Measurements from ENCODE around the gene COL4A4.

Gene COL4A4

GRCh38 chr2:227160164-227160563 lies 3.8 kb downstream of the COL4A4 start:
- no peak for FAIRE-seq

GRCh38 chr2:227154986-227155774 lies 8.8 kb downstream of the COL4A4 start:
- FAIRE-seq, result no peak

- FAIRE-seq, result no peak
Observed at GRCh38 chr2:227153758-227154486, 10.1 kb downstream of the COL4A4 start.

GRCh38 chr2:227153307-227153706 lies 10.7 kb downstream of the COL4A4 start:
- FAIRE-seq, result no peak

- no peak for FAIRE-seq
Observed at GRCh38 chr2:227152093-227152766, 11.8 kb downstream of the COL4A4 start.

- no peak for FAIRE-seq
Observed at GRCh38 chr2:227150222-227150936, 13.6 kb downstream of the COL4A4 start.

- FAIRE-seq, result no peak
Observed at GRCh38 chr2:227148106-227148505, 15.9 kb downstream of the COL4A4 start.

- FAIRE-seq, result no peak
Observed at GRCh38 chr2:227147023-227147422, 17.0 kb downstream of the COL4A4 start.

GRCh38 chr2:227146456-227146855 lies 17.5 kb downstream of the COL4A4 start:
- FAIRE-seq, result no peak

- FAIRE-seq, result no peak
Observed at GRCh38 chr2:227143895-227144294, 20.1 kb downstream of the COL4A4 start.

GRCh38 chr2:227141301-227141700 lies 22.7 kb downstream of the COL4A4 start:
- FAIRE-seq, result no peak

GRCh38 chr2:227134591-227134990 lies 29.4 kb downstream of the COL4A4 start:
- no peak for FAIRE-seq

GRCh38 chr2:227132986-227133385 lies 31.0 kb downstream of the COL4A4 start:
- no peak for FAIRE-seq

GRCh38 chr2:227130636-227131035 lies 33.4 kb downstream of the COL4A4 start:
- no peak for FAIRE-seq

GRCh38 chr2:227127201-227127600 lies 36.8 kb downstream of the COL4A4 start:
- no peak for FAIRE-seq

GRCh38 chr2:227125506-227125905 lies 38.5 kb downstream of the COL4A4 start:
- FAIRE-seq, result no peak

- FAIRE-seq, result no peak
Observed at GRCh38 chr2:227124811-227125210, 39.2 kb downstream of the COL4A4 start.

GRCh38 chr2:227123697-227124096 lies 40.3 kb downstream of the COL4A4 start:
- FAIRE-seq, result no peak

GRCh38 chr2:227118353-227118752 lies 45.7 kb downstream of the COL4A4 start:
- no peak for FAIRE-seq

- FAIRE-seq, result no peak
Observed at GRCh38 chr2:227117852-227118251, 46.2 kb downstream of the COL4A4 start.

GRCh38 chr2:227117027-227117426 lies 47.0 kb downstream of the COL4A4 start:
- no peak for FAIRE-seq

- FAIRE-seq, result no peak
Observed at GRCh38 chr2:227115761-227116160, 48.2 kb downstream of the COL4A4 start.

Measured in TTC549 (cell line).